Measurements from ENCODE around the gene KAZN.

KAZN gene

DNA sequence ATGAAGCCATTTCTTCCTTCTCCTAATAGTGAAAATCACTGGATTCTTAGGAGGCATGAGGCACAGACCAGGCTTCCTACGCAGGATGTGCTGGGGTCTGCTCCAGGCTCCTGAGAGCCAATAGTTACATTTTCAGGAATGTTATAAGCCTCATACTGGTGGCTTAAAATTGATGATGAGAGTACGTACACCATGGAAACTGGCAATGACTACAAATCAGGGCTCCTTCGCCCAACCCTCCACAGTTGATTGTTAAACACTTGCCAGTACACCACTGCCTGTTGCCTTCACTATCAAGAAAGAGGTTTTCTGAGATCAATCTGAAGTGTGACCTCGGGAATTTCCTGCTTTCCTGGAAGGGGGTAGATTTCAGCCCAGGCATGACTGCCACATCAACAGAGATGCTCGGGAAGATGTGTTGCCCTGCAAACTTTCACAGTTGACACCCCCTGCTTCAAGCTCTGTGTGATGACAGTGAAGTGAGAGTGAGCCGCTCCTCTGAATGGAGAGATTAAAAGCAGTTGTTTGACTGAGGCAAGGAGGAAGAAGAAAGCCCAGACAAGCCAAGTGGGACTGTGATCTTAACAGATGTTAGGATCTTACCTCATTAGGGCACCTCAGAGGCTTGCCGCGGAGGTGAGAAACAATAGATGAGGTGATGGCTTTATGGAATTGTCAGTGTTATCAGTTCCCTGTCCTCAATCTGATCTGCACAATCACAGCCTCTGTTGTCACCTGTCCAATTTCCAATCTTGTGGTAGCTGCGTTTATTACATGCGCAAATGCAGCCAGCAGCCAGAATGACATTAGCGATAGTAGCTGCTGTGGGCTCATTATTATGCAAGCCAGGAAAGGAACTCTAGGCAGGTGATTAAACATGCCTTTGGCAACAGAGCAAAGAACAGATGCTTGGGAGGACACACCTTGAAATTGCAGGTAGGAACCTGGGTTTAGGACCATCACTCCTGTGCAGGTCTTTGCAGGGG is 277.3 kb downstream of the KAZN start:
- H3K27ac ChIP-seq = no peak overlapping the region

GRCh38 chr1:14876747-14877146 is 278.3 kb downstream of the KAZN start:
- H3K9me3 ChIP-seq = no peaks in the 10 kb centered on the region
- no peak overlapping the region for H3K27ac ChIP-seq
- TF ChIP-seq CTCF (IDR thresholded peaks at IDR 0.05) = no peak
- no peaks in the 10 kb centered on the region for H3K36me3 ChIP-seq
- no peaks in the 10 kb centered on the region for H3K4me1 ChIP-seq (ENCODE audit: control insufficient read depth in 1 of 2, insufficient read depth in 1 of 2, low read depth in 1 of 2, low read length in 1 of 2)
- H3K4me3 ChIP-seq (ENCODE audit: low read depth in 1 of 2, low read length in 1 of 2) = no peak overlapping the region
- H3K27me3 ChIP-seq = peaks cover 33% of the 10 kb centered on the region

More for the DNA sequence above, 277.3 kb downstream of the KAZN start:
- Histone ChIP-seq H3K4me3 (ENCODE audit: low read depth in 1 of 2, low read length in 1 of 2) (no peak overlapping the region), H3K27me3 (peaks cover 35% of the 10 kb centered on the region), H3K4me1 (ENCODE audit: control insufficient read depth in 1 of 2, insufficient read depth in 1 of 2, low read depth in 1 of 2, low read length in 1 of 2) (no peaks in the 10 kb centered on the region), H3K36me3 (no peaks in the 10 kb centered on the region), H3K9me3 (no peaks in the 10 kb centered on the region)
- no peak for TF ChIP-seq CTCF (IDR thresholded peaks at IDR 0.05)

DNA sequence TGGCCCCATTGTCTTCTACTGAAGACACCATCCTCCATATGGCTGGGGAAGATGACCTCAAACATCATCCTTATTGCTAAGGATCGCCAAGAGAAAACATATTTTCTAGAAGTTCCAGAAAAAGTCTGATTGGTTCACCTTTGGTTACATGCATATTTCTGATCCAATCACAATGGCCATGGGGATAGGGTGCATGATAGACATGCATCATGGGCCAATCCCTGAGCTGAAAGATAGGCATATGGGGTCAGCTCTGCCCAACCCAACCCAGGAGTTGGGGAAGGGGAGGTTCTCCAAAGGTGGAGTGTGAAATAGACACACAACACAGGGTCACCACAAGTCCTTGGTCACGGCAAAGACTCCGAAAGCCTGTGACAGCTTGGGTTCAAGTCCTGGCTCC is 278.7 kb downstream of the KAZN start:
- Histone ChIP-seq H3K27ac (no peak overlapping the region), H3K4me3 (ENCODE audit: low read depth in 1 of 2, low read length in 1 of 2) (no peak overlapping the region), H3K36me3 (no peaks in the 10 kb centered on the region), H3K9me3 (no peaks in the 10 kb centered on the region), H3K27me3 (peaks cover 31% of the 10 kb centered on the region), H3K4me1 (ENCODE audit: control insufficient read depth in 1 of 2, insufficient read depth in 1 of 2, low read depth in 1 of 2, low read length in 1 of 2) (no peaks in the 10 kb centered on the region)
- no peak for TF ChIP-seq CTCF (IDR thresholded peaks at IDR 0.05)

DNA sequence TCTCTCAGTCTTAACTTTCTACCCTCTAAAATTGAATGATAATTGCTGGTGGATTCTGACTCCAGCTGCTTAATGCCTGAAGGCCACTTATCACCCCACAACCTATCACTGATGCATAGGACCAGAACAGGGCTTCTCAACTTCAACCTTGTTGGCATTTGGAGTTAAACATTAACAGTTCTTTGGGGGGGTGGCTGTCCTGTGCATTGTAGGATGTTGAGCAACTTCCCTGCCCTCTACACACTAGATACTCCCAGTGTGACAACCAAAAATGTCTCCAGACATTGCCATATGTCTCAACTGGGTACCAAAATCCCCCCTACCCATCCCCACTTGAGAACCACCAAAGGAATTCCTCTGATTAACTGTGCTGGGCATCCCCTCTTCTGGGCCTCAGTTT is 279.6 kb downstream of the KAZN start:
- Histone ChIP-seq H3K36me3 (no peaks in the 10 kb centered on the region), H3K4me3 (ENCODE audit: low read depth in 1 of 2, low read length in 1 of 2) (no peak overlapping the region), H3K4me1 (ENCODE audit: control insufficient read depth in 1 of 2, insufficient read depth in 1 of 2, low read depth in 1 of 2, low read length in 1 of 2) (no peaks in the 10 kb centered on the region), H3K27me3 (peaks cover 31% of the 10 kb centered on the region), H3K27ac (no peak overlapping the region), H3K9me3 (no peaks in the 10 kb centered on the region)
- TF ChIP-seq CTCF (IDR thresholded peaks at IDR 0.05) = no peak

DNA sequence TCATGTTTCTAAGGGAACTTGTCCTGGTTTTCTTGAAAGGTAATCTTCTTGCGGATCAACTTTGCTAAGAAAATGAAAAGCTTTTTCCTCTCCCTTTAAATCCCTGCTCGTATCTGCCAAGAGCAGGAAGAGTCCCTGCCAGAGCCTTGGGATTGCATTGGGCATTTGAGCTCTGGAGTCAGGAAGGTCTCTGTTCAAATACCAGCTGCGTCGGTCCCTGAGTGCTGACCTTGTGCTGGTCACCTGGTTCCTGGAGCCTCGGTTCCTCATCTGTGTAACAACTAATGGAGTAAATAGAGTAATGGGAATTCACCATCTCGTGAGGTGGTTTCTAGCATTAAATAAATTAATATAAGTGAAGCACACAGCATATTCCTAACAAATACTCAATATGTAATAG is 280.5 kb downstream of the KAZN start:
- no peaks in the 10 kb centered on the region for H3K36me3 ChIP-seq
- no peak overlapping the region for H3K4me3 ChIP-seq (ENCODE audit: low read depth in 1 of 2, low read length in 1 of 2)
- H3K4me1 ChIP-seq (ENCODE audit: control insufficient read depth in 1 of 2, insufficient read depth in 1 of 2, low read depth in 1 of 2, low read length in 1 of 2) = no peaks in the 10 kb centered on the region
- H3K27me3 ChIP-seq = peaks cover 25% of the 10 kb centered on the region
- no peaks in the 10 kb centered on the region for H3K9me3 ChIP-seq
- H3K27ac ChIP-seq = no peak overlapping the region
- TF ChIP-seq CTCF (IDR thresholded peaks at IDR 0.05) = no peak
